RKO (cell line): ENCODE measurements around the gene CXCL10.

ENCODE experiments used
- DNase-seq: peaks from one replicate; pipeline ENCODE4 v3.0.0-alpha.2; 2016; ENCODE audit warnings: low spot score

Gene CXCL10

GRCh38 chr4:75989846-75990528 is 33.3 kb downstream of the CXCL10 start:
- peak; percentile 19 for DNase-seq

- DNase-seq: peak; percentile 77
Measured at GRCh38 chr4:75985116-75985515, 38.2 kb downstream of the CXCL10 start.

- no peak for DNase-seq
Measured at GRCh38 chr4:75980576-75980975, 42.7 kb downstream of the CXCL10 start.

- DNase-seq: no peak
Measured at GRCh38 chr4:75976177-75976576, 47.1 kb downstream of the CXCL10 start.

GRCh38 chr4:75973766-75974165 is 49.5 kb downstream of the CXCL10 start:
- no peak for DNase-seq
